Measurements from ENCODE around the gene PRSS57. TPM values are rescaled to one million over a fixed set of nuclear protein-coding genes. Genes with fewer than 3 reads are reported as not detected.

The PRSS57 gene
- total RNA-seq, 1 donor from 2014 or later, result not detected

DNA sequence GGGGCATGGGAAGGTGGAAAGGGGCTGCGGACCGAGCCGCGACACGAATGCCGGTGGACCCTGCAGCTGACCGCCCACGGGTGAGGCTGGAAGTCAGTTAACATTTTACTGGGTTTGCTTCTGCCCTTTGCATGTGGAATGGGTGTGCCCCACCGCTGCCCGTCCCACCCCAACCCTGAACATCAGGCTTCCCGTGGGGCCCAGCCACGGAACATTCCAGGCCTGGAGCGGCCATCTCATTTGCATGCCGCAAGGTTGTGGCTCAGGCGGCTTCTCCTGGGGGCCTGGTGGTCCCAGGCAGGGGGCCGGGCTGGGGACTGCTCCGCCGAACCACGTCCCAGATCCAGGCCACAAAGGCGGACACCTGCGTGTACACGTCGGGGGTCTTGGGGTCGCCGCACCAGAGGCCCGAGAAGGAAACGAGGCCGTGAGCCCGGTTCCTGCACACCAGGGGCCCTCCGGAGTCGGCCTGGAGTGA is 9.8 kb downstream of the PRSS57 start:
- Histone ChIP-seq H3K36me3 (no peaks in the 10 kb centered on the region), H3K27ac (replicated peaks) (no peak overlapping the region), H3K4me3 (no peak overlapping the region), H3K27me3 (ENCODE audit: low read depth) (no peaks in the 10 kb centered on the region), H3K4me1 (peaks cover 9% of the 10 kb centered on the region), H3K9me3 (replicated peaks) (no peaks in the 10 kb centered on the region)
- TF ChIP-seq, protein P1, sequence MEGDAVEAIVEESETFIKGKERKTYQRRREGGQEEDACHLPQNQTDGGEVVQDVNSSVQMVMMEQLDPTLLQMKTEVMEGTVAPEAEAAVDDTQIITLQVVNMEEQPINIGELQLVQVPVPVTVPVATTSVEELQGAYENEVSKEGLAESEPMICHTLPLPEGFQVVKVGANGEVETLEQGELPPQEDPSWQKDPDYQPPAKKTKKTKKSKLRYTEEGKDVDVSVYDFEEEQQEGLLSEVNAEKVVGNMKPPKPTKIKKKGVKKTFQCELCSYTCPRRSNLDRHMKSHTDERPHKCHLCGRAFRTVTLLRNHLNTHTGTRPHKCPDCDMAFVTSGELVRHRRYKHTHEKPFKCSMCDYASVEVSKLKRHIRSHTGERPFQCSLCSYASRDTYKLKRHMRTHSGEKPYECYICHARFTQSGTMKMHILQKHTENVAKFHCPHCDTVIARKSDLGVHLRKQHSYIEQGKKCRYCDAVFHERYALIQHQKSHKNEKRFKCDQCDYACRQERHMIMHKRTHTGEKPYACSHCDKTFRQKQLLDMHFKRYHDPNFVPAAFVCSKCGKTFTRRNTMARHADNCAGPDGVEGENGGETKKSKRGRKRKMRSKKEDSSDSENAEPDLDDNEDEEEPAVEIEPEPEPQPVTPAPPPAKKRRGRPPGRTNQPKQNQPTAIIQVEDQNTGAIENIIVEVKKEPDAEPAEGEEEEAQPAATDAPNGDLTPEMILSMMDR (IDR thresholded peaks at IDR 0.05; ENCODE audit: borderline replicate concordance), result no peak
- intact Hi-C loops (cut with micrococcal nuclease), result no loop called here
- no peak for DNase-seq

DNA sequence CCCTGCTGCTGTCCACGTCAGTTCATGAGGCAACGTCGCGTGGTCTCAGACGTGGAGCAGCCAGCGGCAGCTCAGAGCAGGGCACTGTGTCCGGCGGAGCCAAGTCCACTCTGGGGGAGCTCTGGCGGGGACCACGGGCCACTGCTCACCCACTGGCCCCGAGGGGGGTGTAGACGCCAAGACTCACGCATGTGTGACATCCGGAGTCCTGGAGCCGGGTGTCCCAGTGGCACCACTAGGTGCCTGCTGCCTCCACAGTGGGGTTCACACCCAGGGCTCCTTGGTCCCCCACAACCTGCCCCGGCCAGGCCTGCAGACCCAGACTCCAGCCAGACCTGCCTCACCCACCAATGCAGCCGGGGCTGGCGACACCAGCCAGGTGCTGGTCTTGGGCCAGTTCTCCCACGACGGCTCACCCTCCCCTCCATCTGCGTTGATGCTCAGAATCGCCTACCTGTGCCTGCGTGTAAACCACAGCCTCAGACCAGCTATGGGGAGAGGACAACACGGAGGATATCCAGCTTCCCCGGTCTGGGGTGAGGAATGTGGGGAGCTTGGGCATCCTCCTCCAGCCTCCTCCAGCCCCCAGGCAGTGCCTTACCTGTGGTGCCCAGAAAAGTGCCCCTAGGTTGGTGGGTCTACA is 12.5 kb downstream of the PRSS57 start:
- Histone ChIP-seq H3K27ac (replicated peaks) (no peak overlapping the region), H3K27me3 (ENCODE audit: low read depth) (no peaks in the 10 kb centered on the region), H3K36me3 (no peaks in the 10 kb centered on the region), H3K9me3 (replicated peaks) (no peaks in the 10 kb centered on the region), H3K4me1 (peaks cover 31% of the 10 kb centered on the region), H3K4me3 (no peak overlapping the region)
- intact Hi-C loops (cut with micrococcal nuclease), result no loop called here
- no peak for DNase-seq
- TF ChIP-seq, protein P1 (IDR thresholded peaks at IDR 0.05; ENCODE audit: borderline replicate concordance), result no peak

DNA sequence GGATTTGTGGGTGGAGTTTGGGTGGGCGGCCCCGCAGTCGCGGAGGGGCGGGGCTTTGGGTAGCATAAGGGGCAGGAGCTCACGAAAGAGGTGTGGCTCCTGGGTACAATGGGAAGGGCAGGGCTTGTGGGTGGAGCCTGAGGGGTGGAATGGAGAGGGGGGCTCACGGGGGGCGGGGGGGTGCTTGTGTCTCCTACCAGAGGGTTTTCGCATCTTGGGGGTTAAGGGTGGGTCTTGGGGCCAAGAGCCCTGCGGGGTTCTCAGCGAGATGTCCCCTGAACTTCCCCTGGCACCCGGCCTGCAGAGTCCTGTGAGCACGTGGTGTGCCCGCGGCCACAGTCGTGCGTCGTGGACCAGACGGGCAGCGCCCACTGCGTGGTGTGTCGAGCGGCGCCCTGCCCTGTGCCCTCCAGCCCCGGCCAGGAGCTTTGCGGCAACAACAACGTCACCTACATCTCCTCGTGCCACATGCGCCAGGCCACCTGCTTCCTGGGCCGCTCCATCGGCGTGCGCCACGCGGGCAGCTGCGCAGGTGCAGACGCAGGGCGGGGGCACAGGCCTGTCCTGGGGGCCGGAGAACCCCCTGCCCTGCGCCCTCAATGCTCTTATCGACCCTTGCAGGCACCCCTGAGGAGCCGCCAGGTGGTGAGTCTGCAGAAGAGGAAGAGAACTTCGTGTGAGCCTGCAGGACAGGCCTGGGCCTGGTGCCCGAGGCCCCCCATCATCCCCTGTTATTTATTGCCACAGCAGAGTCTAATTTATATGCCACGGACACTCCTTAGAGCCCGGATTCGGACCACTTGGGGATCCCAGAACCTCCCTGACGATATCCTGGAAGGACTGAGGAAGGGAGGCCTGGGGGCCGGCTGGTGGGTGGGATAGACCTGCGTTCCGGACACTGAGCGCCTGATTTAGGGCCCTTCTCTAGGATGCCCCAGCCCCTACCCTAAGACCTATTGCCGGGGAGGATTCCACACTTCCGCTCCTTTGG is 13.9 kb downstream of the PRSS57 start:
- peak overlapping the region; percentile 99 for H3K27ac ChIP-seq (replicated peaks)
- intact Hi-C loops (cut with micrococcal nuclease), result no loop called here
- DNase-seq, result peak; percentile 55
- peaks cover 45% of the 10 kb centered on the region for H3K4me1 ChIP-seq
- H3K9me3 ChIP-seq (replicated peaks), result no peaks in the 10 kb centered on the region
- peaks cover 10% of the 10 kb centered on the region for H3K27me3 ChIP-seq (ENCODE audit: low read depth)
- H3K36me3 ChIP-seq, result no peaks in the 10 kb centered on the region
- peak overlapping the region; percentile 90 for H3K4me3 ChIP-seq
- TF ChIP-seq, protein P1 (IDR thresholded peaks at IDR 0.05; ENCODE audit: borderline replicate concordance), result no peak

DNA sequence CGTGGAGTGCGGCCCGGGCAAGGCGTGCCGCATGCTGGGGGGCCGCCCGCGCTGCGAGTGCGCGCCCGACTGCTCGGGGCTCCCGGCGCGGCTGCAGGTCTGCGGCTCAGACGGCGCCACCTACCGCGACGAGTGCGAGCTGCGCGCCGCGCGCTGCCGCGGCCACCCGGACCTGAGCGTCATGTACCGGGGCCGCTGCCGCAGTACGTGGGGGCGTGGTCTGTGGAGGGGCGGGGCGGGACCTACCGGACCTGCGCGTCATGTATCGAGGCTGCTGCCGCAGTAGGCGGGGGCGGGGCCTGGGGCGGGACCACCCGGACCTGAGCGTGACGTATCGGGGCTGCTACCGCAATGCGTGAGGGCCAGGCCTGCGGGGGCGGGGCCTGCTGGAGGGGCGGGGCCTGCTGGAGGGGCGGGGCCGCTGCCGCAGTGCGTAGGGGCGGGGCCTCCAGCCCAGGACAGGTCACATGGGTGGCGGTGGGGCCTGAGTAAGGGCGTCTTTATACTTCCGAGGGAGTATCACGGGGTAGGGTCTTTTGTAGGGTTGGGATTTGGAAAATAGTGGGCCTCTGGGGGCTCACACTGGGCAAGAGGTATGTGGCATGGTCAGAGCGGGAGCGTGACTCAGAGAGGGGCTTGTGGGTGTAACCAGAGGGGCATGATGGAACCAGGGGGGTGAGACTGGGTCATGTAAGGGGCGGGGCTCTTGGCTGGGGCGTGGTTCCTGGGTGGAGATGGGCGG is 14.8 kb downstream of the PRSS57 start:
- TF ChIP-seq, protein P1 (IDR thresholded peaks at IDR 0.05; ENCODE audit: borderline replicate concordance), result peak; percentile 61
- no peaks in the 10 kb centered on the region for H3K36me3 ChIP-seq
- DNase-seq, result peak; percentile 100
- H3K27me3 ChIP-seq (ENCODE audit: low read depth), result peaks cover 10% of the 10 kb centered on the region
- intact Hi-C loops (cut with micrococcal nuclease), result no loop called here
- H3K4me3 ChIP-seq, result peak overlapping the region; percentile 90
- peaks cover 51% of the 10 kb centered on the region for H3K4me1 ChIP-seq
- H3K27ac ChIP-seq (replicated peaks), result peak overlapping the region; percentile 99
- no peaks in the 10 kb centered on the region for H3K9me3 ChIP-seq (replicated peaks)
